Measurements from ENCODE around the gene DPP10.

- TF ChIP-seq CTCF (IDR thresholded peaks at IDR 0.05) = no peak
- no peak for TF ChIP-seq ZFX (IDR thresholded peaks at IDR 0.05; ENCODE audit: borderline replicate concordance)
These were observed 526.4 kb downstream of the DPP10 start for GRCh38 chr2:114968748-114969400.

Data from 22Rv1 (cell line).